K562 (cell line): ENCODE measurements around the gene ACBD4. TPM values are rescaled to one million over a fixed set of nuclear protein-coding genes. Genes with fewer than 3 reads are reported as not detected.

Experiments
- ATAC-seq: fragments of 200-7000 bp; cut with Tn5 transposase; 3 replicates; pipeline ENCODE4 v1.9.1; 2020; ENCODE audit warnings: moderate library complexity
- BruUV-seq: library from RNA; stranded (reverse); fragments of 400-500 nt; replicated peaks from 2 replicates; lab custom pipeline; 2021; lab: Mats Ljungman, UMichigan
- CTCF ChIA-PET: fragments of 300-600 bp; formaldehyde crosslinking; extraction: SDS; loops from one replicate; lab custom pipeline; 2021; ENCODE audit warnings: low intra/inter-chr PET ratio; lab: Yijun Ruan, JAX
- POLR2A ChIA-PET: fragments of 300-600, 350-650 bp; sonication (Branson Sonifier 250); formaldehyde crosslinking; extraction: SDS; loops from one replicate; lab custom pipeline; 2021; ENCODE audit warnings: antibody characterized with exemption, inconsistent platforms; lab: Yijun Ruan, JAX
- DNase-seq, 4 experiments: peaks; one replicate each; pipeline versions ENCODE4 v3.0.0 to v3.0.0-alpha.2; 2011 to 2018; ENCODE audit warnings: low spot score in 3 of 4, mixed read lengths in 3 of 4; ENCODE audit errors: extremely low read depth in 1 of 4
- FAIRE-seq: peaks from 2 replicates; lab custom pipeline; 2011; peaks lifted over from hg19 to GRCh38; lab: Jason Lieb, UNC
- H2AFZ ChIP-seq: 2 replicates; pipeline ENCODE4 v1.6.0; 2011; ENCODE audit warnings: low read depth, low read length, control low read depth, inconsistent platforms
- H3K27ac ChIP-seq: fragments of 200-600 bp; 3 replicates; pipeline ENCODE4 v1.8.0; 2011; ENCODE audit warnings: low read depth, mild to moderate bottlenecking, control low read depth, inconsistent platforms, low read length, moderate library complexity, mixed read lengths; ENCODE audit errors: extremely low read depth
- H3K27me3 ChIP-seq, 2 experiments: fragments of 300-600 bp in 1 of 2; 2 replicates in 1 of 2; 3 replicates in 1 of 2; pipeline versions ENCODE4 v1.6.0 to v1.8.0; 2011; ENCODE audit warnings: inconsistent platforms in 2 of 2, low read length in 2 of 2, mild to moderate bottlenecking in 1 of 2, mixed read lengths in 1 of 2, moderate library complexity in 1 of 2; ENCODE audit not compliant: control insufficient read depth in 2 of 2, insufficient read depth in 2 of 2
- H3K36me3 ChIP-seq: fragments of 300-600 bp; 3 replicates; pipeline ENCODE4 v1.8.0; 2011; ENCODE audit warnings: mild to moderate bottlenecking, low read length, inconsistent platforms; ENCODE audit not compliant: control insufficient read depth, insufficient read depth
- H3K4me1 ChIP-seq, 2 experiments: fragments of 200-600 bp in 1 of 2; replicated peaks in 1 of 2; 2 replicates in 1 of 2; 3 replicates in 1 of 2; pipeline versions ENCODE4 v1.5.1 to v1.8.0; 2011; ENCODE audit warnings: inconsistent platforms in 2 of 2, low read length in 2 of 2, mild to moderate bottlenecking in 1 of 2, mixed read lengths in 1 of 2, moderate library complexity in 1 of 2; ENCODE audit not compliant: control insufficient read depth in 2 of 2, insufficient read depth in 2 of 2
- H3K4me2 ChIP-seq: 2 replicates; pipeline ENCODE4 v1.6.1; 2011; ENCODE audit warnings: low read length, control low read depth, inconsistent platforms, mixed read lengths; ENCODE audit not compliant: insufficient read depth
- H3K4me3 ChIP-seq: fragments of 200-600 bp; sonication (generic), shearing (Covaris generic); 2 replicates; pipeline ENCODE4 v1.5.1; 2016; ENCODE audit warnings: control low read depth, inconsistent platforms
- H3K79me2 ChIP-seq: fragments of 200-600 bp; 3 replicates; pipeline ENCODE4 v1.8.0; 2011; ENCODE audit warnings: low read length, inconsistent platforms; ENCODE audit not compliant: control insufficient read depth, insufficient read depth
- H3K9ac ChIP-seq, 2 experiments: 2 replicates each; pipeline versions ENCODE4 v1.6.0 to v1.6.1; 2011; ENCODE audit warnings: low read depth in 2 of 2, low read length in 2 of 2, control low read depth in 1 of 2, inconsistent platforms in 1 of 2, mild to moderate bottlenecking in 1 of 2, mixed read lengths in 1 of 2; ENCODE audit not compliant: insufficient read depth in 1 of 2
- H3K9me1 ChIP-seq: one replicate; pipeline ENCODE4 v1.6.0; 2011; ENCODE audit warnings: inconsistent platforms, mild to moderate bottlenecking, low read length, moderate library complexity; ENCODE audit not compliant: control insufficient read depth, insufficient read depth
- H3K9me3 ChIP-seq: replicated peaks from 2 replicates; pipeline ENCODE4 v1.5.1; 2011; ENCODE audit warnings: low read depth, low read length, inconsistent platforms; ENCODE audit not compliant: control insufficient read depth, insufficient read depth
- H4K20me1 ChIP-seq: replicated peaks from 2 replicates; pipeline ENCODE4 v1.6.1; 2011; ENCODE audit warnings: low read length, inconsistent platforms, mixed read lengths; ENCODE audit not compliant: control insufficient read depth, insufficient read depth
- CCAR2 ChIP-seq: fragments of 200-400 bp; formaldehyde crosslinking; IDR thresholded peaks from 2 replicates; pipeline ENCODE4 v1.6.1; 2017; ENCODE audit warnings: mild to moderate bottlenecking, low read depth, low read length
- ELF1 ChIP-seq: fragments of 200-800 bp; sonication (Bioruptor generic); IDR thresholded peaks from 2 replicates; pipeline ENCODE4 v1.6.1; 2016; ENCODE audit warnings: missing genetic modification characterization, missing compliant biosample characterization
- NKRF ChIP-seq: fragments of 450-650 bp; IDR thresholded peaks from 2 replicates; pipeline ENCODE4 v1.6.1; 2016; ENCODE audit warnings: borderline replicate concordance
- NUFIP1 ChIP-seq: fragments of 450-650 bp; IDR thresholded peaks from 2 replicates; pipeline ENCODE4 v1.6.1; 2018; ENCODE audit not compliant: partially characterized antibody
- POLR2G ChIP-seq: fragments of 200-400 bp; formaldehyde crosslinking; IDR thresholded peaks from 2 replicates; pipeline ENCODE4 v1.6.1; 2017; ENCODE audit warnings: low read depth, mild to moderate bottlenecking, antibody characterized with exemption, low read length, moderate library complexity
- ZNF217 ChIP-seq: sonication (generic); formaldehyde crosslinking; IDR thresholded peaks from 2 replicates; pipeline ENCODE4 v1.8.0; 2022; ENCODE audit warnings: mild to moderate bottlenecking, missing genetic modification reagents
- ZNF551 ChIP-seq: fragments of 250-450 bp; sonication (Bioruptor Pico); IDR thresholded peaks from 2 replicates; pipeline ENCODE4 v1.5.0; 2021; ENCODE audit warnings: mild to moderate bottlenecking, moderate library complexity
- WGBS: fragments of 100-300 bp; shearing (Covaris generic); methylation state at CpG from one replicate; pipeline ENCODE4 v1.1.6; 2016; ENCODE audit warnings: low coverage, mixed read lengths; ENCODE audit not compliant: insufficient coverage; ENCODE audit errors: missing lambda C conversion rate; 5-methylcytosine and 5-hydroxymethylcytosine counted together
- in situ Hi-C: fragments of 300-500 bp; cut with MboI; formaldehyde crosslinking; loops from 4 replicates; pipeline ENCODE4 v1.15.0; 2018; ENCODE audit warnings: inconsistent platforms, mixed read lengths
- intact Hi-C: fragments of 100-400 bp; cut with micrococcal nuclease; formaldehyde crosslinking; loops from 2 replicates; pipeline ENCODE4 v1.14.2; 2022
- polyA plus RNA-seq, 8 experiments: library from polyadenylated mRNA; depleted of rRNA in 4 of 8; stranded (reverse) in 5 of 8; unstranded in 3 of 8; fragments of >200 nt; fragmentation: Nextera tagmentation in 2 of 8; fragmentation: Illumina TruSeq in 1 of 8; extraction: Ambion mirVana in 2 of 8; extraction: Trizol in 1 of 8; gene quantifications; 2 replicates each; pipeline versions ENCODE4 v1.2.1 to v1.2.3, GENCODE V29; 2011 to 2014; ENCODE audit warnings: inconsistent platforms in 1 of 8, missing spikeins in 1 of 8
- total RNA-seq, 7 experiments: library from RNA; depleted of rRNA in 6 of 7; stranded (reverse); fragments of >200 nt in 6 of 7; fragmentation: Illumina TruSeq in 2 of 7; extraction: Trizol in 2 of 7; gene quantifications; 2 replicates each; pipeline versions ENCODE4 v1.2.1 to v1.2.3, GENCODE V29; 2011 to 2021; ENCODE audit warnings: low replicate concordance in 1 of 7
- TF ChIP-seq, protein P1 (sequence below), 2 experiments: fragments of 150-350 bp in 1 of 2; IDR thresholded peaks; 2 replicates each; pipeline ENCODE4 v1.6.1; 2012 to 2016; ENCODE audit warnings: low read depth in 2 of 2, low read length in 2 of 2, mild to moderate bottlenecking in 1 of 2, moderate library complexity in 1 of 2
- TF ChIP-seq, protein P2 (sequence below), 3 experiments: fragments of 200-800 bp in 1 of 3; fragments of 250-450 bp in 1 of 3; fragments of 450-650 bp in 1 of 3; sonication (Bioruptor Pico) in 1 of 3; sonication (Bioruptor generic) in 1 of 3; formaldehyde crosslinking in 1 of 3; IDR thresholded peaks; 2 replicates each; pipeline versions ENCODE4 v1.6.1 to v1.8.0; 2016 to 2022; ENCODE audit warnings: mild to moderate bottlenecking in 2 of 3, missing genetic modification characterization in 2 of 3, missing compliant biosample characterization in 1 of 3, moderate library complexity in 1 of 3

ACBD4 gene
- total and polyA plus RNA-seq, 9 of the 15 experiments (the other 6 are each of a cell fraction or from before 2014, with no cell fraction given) = 0.14 to 6.9 (median 4.6) TPM

DNA sequence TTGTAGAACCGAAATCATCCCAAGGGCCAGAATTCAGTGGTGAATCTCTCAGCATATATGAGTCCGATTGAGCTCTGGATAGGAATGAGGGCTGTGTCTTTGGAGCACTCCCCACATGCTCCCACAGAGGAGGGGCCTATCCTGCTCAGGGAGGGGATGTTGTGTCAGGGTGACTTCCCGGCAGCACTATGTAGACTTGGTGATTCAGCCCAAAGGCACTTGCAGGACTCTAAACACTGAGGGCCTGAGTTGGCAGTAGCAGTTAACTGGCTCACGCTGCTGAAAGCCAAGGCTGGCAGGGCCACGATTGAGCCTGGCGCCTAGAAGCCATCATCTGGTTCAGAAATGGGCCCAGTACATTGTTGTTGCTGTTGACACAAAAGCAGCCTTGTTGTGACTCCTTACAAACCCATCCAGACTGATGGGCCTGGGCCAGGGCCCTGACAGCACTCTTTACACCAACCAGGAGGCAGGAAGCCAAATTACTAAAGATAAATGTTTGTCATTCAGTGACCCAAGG is 42.5 kb upstream of the ACBD4 start:
- TF ChIP-seq NUFIP1 (no peak), CCAR2 (no peak), ZNF551 (CRISPR knock-in tag) (no peak), ELF1 (tag) (no peak), ZNF217 (CRISPR knock-in tag) (no peak), NKRF (no peak), POLR2G (no peak)
- TF ChIP-seq, protein P1, sequence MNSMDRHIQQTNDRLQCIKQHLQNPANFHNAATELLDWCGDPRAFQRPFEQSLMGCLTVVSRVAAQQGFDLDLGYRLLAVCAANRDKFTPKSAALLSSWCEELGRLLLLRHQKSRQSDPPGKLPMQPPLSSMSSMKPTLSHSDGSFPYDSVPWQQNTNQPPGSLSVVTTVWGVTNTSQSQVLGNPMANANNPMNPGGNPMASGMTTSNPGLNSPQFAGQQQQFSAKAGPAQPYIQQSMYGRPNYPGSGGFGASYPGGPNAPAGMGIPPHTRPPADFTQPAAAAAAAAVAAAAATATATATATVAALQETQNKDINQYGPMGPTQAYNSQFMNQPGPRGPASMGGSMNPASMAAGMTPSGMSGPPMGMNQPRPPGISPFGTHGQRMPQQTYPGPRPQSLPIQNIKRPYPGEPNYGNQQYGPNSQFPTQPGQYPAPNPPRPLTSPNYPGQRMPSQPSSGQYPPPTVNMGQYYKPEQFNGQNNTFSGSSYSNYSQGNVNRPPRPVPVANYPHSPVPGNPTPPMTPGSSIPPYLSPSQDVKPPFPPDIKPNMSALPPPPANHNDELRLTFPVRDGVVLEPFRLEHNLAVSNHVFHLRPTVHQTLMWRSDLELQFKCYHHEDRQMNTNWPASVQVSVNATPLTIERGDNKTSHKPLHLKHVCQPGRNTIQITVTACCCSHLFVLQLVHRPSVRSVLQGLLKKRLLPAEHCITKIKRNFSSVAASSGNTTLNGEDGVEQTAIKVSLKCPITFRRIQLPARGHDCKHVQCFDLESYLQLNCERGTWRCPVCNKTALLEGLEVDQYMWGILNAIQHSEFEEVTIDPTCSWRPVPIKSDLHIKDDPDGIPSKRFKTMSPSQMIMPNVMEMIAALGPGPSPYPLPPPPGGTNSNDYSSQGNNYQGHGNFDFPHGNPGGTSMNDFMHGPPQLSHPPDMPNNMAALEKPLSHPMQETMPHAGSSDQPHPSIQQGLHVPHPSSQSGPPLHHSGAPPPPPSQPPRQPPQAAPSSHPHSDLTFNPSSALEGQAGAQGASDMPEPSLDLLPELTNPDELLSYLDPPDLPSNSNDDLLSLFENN (IDR thresholded peaks at IDR 0.05; ENCODE audit: low read depth in 2 of 2, low read length in 2 of 2) = no peak
- TF ChIP-seq, protein P2, sequence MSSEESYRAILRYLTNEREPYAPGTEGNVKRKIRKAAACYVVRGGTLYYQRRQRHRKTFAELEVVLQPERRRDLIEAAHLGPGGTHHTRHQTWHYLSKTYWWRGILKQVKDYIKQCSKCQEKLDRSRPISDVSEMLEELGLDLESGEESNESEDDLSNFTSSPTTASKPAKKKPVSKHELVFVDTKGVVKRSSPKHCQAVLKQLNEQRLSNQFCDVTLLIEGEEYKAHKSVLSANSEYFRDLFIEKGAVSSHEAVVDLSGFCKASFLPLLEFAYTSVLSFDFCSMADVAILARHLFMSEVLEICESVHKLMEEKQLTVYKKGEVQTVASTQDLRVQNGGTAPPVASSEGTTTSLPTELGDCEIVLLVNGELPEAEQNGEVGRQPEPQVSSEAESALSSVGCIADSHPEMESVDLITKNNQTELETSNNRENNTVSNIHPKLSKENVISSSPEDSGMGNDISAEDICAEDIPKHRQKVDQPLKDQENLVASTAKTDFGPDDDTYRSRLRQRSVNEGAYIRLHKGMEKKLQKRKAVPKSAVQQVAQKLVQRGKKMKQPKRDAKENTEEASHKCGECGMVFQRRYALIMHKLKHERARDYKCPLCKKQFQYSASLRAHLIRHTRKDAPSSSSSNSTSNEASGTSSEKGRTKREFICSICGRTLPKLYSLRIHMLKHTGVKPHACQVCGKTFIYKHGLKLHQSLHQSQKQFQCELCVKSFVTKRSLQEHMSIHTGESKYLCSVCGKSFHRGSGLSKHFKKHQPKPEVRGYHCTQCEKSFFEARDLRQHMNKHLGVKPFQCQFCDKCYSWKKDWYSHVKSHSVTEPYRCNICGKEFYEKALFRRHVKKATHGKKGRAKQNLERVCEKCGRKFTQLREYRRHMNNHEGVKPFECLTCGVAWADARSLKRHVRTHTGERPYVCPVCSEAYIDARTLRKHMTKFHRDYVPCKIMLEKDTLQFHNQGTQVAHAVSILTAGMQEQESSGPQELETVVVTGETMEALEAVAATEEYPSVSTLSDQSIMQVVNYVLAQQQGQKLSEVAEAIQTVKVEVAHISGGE (CRISPR knock-in tag; IDR thresholded peaks at IDR 0.05) = no peak
- no peak for FAIRE-seq
- ATAC-seq = no peak
- no peaks in the 10 kb centered on the region for H3K9me1 ChIP-seq
- H3K9me3 ChIP-seq = no peaks in the 10 kb centered on the region
- peaks cover 92% of the 10 kb centered on the region for H3K36me3 ChIP-seq
- no peak overlapping the region for H3K9ac ChIP-seq
- WGBS = 92% methylated on average over 6 of the region's 6 CpGs
- no peaks in the 10 kb centered on the region for H3K4me1 ChIP-seq
- DNase-seq = no peak
- intact Hi-C loops = no loop called here
- no peak overlapping the region for H3K4me3 ChIP-seq
- in situ Hi-C loops = no loop called here
- H3K4me2 ChIP-seq = no peak overlapping the region
- H3K27me3 ChIP-seq = no peaks in the 10 kb centered on the region
- no TSS peak for BruUV-seq
- ChIA-PET POLR2A (interaction anchor here (1.6 kb wide), 1 partner anchor 32 kb away, joined by 3 read pairs; the partner anchor contains the start of gene NMT1), CTCF (no interaction called here)
- peaks cover 5% of the 10 kb centered on the region; the same call in 1 of the 2 replicates for H4K20me1 ChIP-seq
- no peak overlapping the region for H2AFZ ChIP-seq
- no peak overlapping the region for H3K27ac ChIP-seq
- no peaks in the 10 kb centered on the region for H3K79me2 ChIP-seq
